PC-9 (cell line): Measurements from ENCODE around the gene PITPNC1. TPM values are rescaled to one million over a fixed set of nuclear protein-coding genes. Genes with fewer than 3 reads are reported as not detected.

Source experiments
- microRNA-seq: library from miRNA; unstranded; fragments of <30 nt; microRNA quantifications from one replicate; pipeline ENCODE4 v1.2.0, GENCODE V29; 2021; ENCODE audit warnings: borderline number of aligned reads, borderline replicate concordance
- total RNA-seq: library from RNA; stranded (reverse); gene quantifications from 2 replicates; pipeline ENCODE4 v1.2.3, GENCODE V29; 2021

PITPNC1 gene
- total RNA-seq, 1 experiment from 2014 or later: 6.0 TPM

Small RNAs within 50 kb of the gene (microRNA-seq; reads per million reads assigned to microRNA genes)
- not detected for gene MIR548AA2
- not detected for gene MIR548D2

Other genes starting within 250 kb of the PITPNC1 start
- 35.1 and 38.0 TPM in 2 replicates for gene HELZ, start 132.1 kb upstream of the PITPNC1 start, total RNA-seq
- 46.8 and 80.5 TPM in 2 replicates for gene PSMD12, start 10.7 kb upstream of the PITPNC1 start, total RNA-seq